ENCODE results near the gene HJURP.

DNA sequence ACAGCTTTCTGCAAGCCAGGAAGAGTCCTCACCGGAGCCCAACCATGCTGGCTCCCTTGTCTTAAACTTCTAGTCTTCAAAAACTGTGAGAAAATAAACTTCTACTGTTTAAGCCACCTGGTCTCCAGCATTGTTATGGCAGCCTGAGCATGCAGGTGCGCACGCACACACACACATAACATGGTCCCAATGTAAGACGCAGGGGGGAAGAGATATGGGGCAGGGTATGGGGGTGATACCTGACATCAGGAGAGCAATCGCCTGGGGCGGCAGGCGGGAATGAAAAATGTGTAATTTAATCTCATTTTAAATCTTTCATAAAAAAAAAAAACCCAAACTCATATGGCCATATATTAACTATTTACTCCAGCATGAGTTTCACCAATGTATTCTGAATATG is 18.0 kb downstream of the HJURP start:
- TF ChIP-seq, protein P1, sequence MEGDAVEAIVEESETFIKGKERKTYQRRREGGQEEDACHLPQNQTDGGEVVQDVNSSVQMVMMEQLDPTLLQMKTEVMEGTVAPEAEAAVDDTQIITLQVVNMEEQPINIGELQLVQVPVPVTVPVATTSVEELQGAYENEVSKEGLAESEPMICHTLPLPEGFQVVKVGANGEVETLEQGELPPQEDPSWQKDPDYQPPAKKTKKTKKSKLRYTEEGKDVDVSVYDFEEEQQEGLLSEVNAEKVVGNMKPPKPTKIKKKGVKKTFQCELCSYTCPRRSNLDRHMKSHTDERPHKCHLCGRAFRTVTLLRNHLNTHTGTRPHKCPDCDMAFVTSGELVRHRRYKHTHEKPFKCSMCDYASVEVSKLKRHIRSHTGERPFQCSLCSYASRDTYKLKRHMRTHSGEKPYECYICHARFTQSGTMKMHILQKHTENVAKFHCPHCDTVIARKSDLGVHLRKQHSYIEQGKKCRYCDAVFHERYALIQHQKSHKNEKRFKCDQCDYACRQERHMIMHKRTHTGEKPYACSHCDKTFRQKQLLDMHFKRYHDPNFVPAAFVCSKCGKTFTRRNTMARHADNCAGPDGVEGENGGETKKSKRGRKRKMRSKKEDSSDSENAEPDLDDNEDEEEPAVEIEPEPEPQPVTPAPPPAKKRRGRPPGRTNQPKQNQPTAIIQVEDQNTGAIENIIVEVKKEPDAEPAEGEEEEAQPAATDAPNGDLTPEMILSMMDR (conservative IDR thresholded peaks at IDR 0.05; ENCODE audit: low read length) = no peak
- no peak for TF ChIP-seq EZH2phosphoT487 (IDR thresholded peaks at IDR 0.05; ENCODE audit: borderline replicate concordance)
